Measurements from ENCODE around the gene SAP25. TPM values are rescaled to one million over a fixed set of nuclear protein-coding genes. Genes with fewer than 3 reads are reported as not detected.

Gene SAP25
- 2.4 TPM in 1 of 2 replicates, not detected in the other for total RNA-seq (2014; rRNA removed)
- not detected for polyA plus RNA-seq (2012)

DNA sequence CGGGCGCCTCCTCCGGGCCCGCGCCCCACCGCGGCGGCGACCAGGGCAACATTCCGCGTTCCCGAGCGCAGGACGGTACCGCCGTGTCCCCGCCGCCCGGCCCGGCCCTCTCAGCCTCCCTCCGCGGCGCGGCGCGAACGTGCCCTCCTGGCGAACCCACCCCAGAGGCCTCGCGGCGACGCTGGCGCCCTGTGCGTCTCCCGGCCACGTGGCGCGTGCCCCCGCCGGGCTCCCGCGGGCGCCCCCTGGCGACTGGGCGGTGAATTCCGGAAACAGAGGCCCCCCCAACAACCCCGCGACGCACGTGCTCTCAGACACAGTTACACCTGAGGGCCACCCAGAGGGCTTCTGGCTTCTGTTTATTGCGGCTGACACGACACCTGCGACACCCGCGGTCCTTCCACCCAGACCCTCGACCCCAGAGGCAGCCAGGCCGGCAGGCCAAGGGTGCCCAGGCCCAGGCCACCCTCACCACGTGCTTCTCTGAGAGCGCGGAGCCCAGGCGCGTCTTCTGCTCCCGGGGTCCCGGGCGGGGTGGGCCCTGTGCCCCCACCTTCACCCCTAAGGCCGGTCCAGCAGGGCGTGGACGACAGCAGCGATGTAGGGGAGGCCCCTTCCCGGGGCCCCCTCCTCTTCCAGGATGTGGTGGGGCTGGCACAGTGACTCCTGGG lies at the start of gene SAP25:
SAP25 (minus strand) TSS at position 210 of the 671 bp plus-strand sequence; CDS start at position 52, 158 bp downstream.
- no peak for DNase-seq (ENCODE audit: low read depth)

DNA sequence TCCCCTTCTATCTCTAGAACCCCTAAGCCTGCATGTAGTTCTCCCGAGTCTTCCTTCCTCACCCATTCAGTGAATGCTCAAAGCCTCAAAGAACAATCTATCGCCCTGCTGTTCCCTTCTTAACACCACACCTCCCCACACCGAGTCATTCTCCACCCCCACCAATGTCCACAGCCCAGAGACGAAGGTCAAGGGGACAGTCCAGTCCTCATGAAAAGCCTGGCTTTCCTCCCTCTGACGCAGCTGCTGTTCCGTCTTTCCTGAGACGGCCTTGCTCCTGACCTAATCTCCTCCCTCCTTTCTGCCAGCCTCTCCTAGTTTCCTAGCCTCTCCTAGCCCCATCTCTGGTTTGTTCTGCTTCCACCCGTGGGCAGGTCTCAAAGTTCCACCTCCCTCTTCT lies 47.9 kb upstream of the SAP25 start:
- no peak for DNase-seq (ENCODE audit: low read depth)

DNA sequence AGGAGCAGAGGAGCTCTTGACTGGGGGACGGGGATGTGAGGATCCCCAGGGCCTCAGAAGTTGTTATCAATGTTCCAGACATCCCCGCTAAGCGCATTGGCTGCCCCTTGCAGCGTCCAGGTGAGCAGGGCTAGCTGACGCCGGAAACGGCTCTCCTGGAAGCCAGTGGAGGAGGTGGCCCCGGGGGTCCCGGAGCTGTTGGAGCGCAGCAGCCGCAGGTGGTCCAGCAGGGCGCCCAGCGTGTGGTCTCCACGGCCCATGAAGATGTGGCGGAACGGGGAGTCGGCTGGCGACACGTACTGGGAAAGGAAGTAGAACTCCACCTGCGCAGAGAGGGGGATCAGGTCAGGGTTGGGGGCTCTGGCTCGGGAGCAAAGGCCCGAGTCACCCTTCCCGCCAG lies 47.1 kb upstream of the SAP25 start:
- DNase-seq (ENCODE audit: low read depth), result no peak

DNA sequence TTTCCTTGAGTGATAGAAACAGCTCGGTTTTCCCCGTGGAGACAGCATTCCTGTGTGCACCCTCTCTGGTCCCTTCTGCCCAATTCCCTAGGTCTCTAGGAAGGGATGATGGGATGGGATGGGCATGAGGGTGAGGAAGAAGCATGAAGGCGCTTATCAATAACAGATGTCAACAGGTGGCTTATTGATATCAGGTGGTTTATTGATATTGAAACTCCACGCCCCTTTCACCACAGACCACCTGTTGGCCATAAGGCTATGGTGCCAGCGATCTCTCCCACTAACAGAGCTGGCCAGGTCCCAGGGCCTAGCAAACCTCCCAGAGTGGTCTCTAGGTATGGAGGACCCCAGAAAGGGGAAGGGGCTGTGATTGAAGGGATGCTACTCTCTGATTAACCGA lies 46.5 kb upstream of the SAP25 start:
- no peak for DNase-seq (ENCODE audit: low read depth)

DNA sequence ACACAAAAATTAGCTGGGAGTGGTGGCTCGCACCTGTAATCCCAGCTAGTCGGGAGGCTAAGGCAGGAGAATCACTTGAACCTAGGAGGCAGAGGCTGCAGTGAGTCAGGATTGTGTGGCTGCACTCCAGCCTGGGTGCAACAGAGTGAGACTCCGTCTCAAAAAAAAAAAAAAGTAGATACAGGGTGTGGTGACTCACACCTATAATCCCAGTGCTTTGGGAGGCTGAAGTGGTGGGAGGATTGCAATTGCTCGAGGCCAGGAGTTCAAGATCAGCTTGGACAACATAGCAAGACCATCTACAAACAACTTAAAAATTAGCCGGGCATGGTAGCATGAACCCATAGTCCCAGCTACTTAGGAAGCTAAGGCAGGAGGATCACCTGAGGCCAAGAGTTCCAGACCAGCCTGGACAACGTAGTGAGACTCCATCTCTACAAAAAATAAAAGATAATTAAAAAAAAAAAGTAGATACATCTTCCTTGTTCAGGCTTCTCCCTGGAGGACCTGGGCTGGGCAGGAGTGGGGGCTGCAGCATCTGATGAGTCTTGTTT lies 40.7 kb upstream of the SAP25 start:
- DNase-seq (ENCODE audit: low read depth), result no peak

DNA sequence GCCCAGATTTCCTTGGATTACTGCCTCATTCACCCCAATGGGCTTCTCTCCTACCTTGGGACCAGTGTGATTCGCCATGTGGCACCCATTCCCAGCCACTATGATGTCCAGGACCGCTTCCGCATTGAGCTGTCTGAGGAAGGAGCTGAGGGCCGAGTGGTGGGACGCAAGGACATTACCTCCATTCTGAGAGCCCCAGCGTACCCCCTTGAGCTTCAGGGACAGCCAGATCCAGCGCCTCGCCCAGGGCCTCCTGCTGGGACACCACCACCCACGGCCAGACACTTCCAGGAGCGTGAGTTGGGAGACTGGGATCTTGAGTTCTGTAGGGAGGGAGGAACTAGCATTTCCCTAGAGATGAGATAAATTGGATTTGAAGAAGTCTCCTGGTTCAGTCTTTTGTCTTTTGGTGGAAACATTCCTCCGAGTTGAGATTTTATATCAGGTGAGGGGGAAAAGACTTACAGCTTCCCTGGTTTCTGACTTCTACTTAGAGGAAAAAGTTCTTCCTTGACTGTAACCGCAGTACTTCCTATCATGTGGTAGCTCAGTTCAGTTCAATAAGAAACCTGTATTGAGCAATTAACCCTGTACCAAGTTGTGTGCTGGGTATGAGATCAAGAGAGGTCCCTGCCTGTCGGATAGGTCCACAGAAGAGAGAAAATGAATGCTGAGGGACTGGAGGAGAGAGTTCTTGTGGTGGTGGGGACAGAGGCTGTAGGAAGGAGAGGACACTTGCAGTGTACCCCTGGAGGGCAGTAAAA lies 39.9 kb upstream of the SAP25 start:
- DNase-seq (ENCODE audit: low read depth), result no peak

DNA sequence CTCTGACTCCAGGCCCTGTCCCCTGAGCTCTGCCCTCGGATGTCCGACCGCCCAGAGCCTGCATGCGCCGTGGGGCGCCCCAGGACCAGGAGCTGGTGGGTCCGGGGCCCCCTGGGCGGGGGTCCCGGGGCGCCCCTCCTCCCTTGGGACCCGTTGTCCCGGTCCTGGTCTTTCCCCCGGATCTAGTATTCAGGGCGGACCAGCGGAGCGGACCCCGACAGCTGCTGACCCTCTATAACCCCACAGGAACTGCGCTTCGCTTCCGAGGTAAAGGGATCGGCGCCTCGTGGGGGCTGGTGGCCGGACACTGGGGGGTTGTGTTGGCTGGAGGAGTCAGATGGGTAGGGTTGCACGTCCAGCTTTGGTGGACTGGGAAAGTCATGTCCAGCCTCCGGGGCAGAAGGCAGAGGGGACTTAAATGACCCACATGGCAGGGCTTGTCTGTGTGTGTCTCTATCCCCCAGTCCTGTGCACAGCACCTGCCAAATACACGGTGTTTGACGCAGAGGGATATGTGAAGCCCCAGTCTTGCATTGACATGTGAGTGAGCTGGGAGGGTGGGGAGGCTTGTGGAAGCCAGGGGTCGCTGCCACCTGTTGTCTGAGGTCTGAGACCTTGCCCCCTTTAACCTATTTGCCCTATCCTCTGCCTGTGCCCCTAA lies 39.2 kb upstream of the SAP25 start:
- peak; percentile 13 for DNase-seq (ENCODE audit: low read depth)

DNA sequence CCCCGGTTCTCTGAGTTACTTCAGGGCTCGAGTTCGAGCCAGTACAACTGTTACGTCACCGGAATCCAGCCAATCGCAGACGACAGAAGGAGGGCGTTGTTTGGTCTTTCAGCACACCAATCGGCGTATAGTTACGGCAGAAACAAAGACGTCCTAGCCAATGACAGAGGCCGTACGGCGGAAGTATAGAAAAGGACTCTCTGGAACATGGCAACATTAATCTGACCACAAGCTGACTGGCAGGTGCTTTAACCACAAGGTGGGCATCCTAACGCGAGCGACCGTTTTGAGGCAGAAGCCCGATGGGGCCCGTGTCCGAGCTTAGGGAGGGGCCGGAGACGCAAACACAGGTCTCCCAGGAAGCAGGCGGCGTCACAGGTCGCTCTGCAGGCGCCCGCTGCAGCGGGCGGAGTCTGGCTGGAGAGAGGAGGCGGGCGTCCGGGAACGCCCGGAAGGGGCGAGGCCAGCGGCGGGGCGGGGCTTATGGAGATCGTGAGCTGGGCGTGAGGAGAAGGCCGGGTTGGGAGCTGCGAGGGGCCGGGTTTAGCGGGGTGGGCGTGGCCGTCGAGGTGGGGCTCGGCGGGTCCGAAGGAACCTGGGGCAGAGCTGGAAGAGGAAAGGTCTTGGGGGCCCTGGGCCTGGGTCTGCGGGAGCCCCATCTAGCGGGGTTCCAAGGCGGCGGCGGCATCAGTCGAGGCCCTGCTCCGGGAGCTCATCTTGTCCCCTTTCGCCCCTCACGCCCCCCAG lies 38.5 kb upstream of the SAP25 start, which contains the start of gene MOSPD3:
MOSPD3 (plus strand) TSS at position 558 of the 747 bp plus-strand sequence. CDS start 252 bp downstream, outside the sequence.
- DNase-seq (ENCODE audit: low read depth), result peak; percentile 100

DNA sequence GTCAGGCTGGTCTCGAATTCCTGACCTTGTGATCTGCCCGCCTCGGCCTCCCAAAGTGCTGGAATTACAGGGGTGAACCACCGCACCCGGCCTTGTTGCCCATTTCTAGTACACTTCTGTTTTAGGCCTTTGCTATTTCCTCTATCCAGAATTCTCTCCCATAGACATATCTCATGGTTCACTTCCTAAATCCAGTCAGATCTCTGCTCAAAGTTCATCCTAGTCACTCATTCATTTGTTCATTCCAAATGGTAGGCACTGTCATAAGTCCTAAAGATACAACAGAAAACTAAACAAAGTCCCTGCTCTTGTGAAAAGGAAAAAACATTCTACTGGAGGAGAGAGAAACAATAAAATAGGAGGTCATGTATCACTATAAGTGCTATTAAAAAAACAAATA lies 36.3 kb upstream of the SAP25 start:
- no peak for DNase-seq (ENCODE audit: low read depth)

DNA sequence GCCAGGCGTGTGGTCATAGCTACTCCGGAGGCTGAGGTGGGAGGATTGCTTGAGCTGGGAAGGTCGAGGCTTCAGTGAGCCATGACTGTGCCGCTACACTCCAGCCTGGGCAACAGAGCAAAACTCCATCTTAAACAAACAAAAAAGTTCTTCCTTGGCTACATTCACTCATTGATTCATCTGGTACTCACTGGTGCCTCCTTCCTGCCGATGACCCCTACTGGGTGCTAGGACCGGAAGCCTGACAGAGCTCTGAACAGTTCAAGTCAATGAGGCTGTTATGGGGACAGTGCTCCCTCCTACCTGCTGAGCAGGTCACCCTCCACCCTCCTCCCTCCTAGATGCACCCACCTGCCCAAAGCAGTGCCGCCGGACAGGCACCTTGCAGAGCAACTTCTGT lies 33.4 kb upstream of the SAP25 start:
- DNase-seq (ENCODE audit: low read depth), result no peak

DNA sequence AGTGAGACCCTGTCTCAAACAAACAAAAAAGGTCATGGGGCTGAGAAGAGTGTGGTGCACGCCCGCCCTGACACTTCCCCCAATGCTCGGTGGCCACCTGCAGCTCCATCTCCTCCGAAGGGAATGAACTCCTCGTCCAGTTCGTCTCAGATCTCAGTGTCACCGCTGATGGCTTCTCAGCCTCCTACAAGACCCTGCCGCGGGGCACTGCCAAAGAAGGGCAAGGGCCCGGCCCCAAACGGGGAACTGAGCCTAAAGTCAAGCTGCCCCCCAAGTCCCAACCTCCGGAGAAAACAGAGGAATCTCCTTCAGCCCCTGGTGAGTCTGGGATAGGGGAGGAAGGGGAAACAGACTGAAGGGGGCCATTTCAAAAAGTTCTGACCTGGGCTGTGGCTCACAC lies 32.6 kb upstream of the SAP25 start:
- DNase-seq (ENCODE audit: low read depth), result no peak

DNA sequence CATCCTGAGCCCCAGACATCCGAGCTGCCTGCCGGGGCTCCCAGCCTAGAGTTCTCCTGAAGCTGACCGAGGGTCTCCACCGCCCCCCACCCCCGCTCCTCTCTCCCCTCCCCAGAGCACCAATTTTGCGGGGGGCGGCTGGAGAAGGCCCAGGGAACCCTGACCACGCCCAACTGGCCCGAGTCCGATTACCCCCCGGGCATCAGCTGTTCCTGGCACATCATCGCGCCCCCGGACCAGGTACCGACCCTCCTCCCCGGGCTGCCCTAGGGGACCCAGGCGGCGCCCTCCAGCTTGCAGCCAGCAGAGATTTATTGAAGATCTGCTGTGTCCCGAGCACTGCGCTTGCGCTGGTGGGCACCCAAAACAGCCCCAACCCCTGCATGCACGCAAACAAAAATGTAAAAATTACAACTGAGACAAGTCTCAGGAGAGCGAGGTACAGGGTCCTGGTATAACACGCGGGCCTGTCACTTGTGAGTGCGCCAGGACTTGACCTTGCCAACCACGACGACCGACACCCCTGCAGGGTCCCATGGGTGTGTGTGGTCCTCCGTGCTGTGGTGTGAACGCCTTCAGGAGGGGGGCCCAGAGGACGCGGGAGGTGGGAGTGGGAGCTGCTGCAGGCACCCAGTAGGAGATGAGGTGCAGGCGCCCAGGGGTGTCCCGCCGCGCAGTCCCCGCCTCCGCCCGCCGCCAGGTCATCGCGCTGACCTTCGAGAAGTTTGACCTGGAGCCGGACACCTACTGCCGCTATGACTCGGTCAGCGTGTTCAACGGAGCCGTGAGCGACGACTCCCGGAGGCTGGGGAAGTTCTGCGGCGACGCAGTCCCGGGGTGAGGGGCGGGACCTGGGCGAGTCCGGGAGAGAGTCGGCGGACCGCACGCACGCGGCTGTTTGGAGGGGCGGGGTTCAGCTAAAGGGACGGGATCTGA lies 31.5 kb upstream of the SAP25 start:
- no peak for DNase-seq (ENCODE audit: low read depth)

DNA sequence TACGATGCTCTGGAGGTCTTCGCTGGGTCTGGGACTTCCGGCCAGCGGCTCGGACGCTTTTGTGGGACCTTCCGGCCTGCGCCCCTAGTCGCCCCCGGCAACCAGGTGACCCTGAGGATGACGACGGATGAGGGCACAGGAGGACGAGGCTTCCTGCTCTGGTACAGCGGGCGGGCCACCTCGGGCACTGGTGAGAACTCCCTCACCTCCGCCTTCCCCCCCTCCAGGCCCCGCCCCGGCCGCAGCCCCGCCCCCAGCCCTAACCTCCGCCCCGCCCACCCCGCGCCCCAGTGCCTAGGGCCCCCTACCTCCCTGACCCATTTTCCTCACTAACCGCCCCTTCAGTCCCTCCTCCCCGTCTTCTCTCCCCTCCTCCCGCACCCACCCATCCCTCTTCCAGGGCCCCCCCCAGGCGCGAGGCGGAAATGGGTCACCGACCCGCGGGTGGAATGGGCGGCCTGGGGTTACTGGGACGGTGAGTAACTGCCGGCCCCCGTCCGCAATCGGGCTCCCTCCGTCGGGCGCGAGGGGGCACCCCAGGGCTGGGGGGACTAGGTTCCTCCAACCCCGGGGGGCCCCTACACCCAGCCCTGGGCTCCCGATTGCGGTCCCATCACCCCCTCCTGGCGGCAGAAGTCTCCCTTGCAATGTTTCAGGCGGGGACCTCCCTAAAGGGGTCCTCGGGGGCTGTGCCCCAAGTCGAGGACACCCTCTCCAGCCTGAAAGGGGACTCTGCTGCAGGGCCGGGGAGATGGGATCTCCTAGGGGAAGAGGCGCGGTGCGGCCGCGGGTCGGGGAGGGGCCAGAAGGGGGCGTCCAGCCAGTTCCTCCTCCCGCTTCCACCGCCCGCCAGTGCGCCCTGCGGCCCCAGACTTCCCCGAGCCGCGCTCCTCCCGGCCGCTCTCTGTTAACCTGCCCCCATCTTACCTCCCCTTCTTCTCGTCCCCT lies 30.6 kb upstream of the SAP25 start:
- peak; percentile 56 for DNase-seq (ENCODE audit: low read depth)

DNA sequence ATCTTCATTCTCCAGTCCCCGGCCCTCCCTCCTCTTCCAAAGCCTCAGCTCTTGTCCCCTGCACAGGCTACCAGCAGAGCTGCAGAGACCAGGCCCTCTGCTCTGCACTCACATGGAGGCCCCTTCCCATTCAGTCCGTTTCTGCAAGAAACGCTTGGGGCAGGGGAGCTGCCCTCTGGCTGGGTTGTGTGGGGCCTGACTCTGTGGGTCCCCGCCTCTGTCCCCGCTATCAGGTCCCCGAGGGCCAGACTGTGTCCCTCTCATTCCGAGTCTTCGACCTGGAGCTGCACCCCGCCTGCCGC lies 30.0 kb upstream of the SAP25 start:
- DNase-seq (ENCODE audit: low read depth), result no peak

DNA sequence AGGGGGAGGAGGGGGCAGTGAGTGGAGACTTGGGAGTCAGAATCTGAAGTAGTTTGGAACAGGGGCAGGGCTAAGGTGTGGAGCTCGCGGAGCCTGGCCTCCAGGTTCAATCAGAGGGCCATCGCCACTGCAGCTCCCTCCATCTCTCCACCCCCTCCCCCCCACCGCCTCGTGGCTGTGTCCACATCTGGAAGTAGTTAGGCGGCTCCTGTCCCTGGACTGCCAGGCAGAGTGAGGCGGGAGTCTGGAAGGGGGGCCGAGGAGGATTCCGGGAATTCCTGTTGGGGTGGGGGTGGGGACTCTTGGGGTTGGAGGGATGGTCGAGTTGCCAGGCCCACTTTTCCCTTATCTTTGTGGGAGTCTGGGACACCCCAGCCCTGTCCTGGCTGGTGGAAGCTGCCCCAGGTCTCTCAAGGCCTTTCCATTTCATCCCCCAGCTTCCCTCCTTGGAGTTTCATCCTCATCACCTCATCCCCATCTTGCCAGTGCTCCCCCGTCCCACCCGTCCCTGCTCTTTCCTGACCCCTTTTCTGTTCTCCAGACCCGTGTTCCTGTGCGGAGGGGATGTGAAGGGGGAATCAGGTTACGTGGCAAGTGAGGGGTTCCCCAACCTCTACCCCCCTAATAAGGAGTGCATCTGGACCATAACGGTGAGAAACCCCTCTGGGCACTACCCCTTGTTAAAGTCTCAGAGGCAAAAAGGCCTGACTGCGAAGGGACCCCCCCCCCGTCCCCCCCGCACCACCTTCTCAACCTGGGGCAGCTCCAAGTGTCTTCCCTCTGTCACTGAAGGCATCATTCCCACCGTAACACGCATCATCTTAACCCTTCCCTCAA lies 29.4 kb upstream of the SAP25 start:
- peak; percentile 13 for DNase-seq (ENCODE audit: low read depth)

DNA sequence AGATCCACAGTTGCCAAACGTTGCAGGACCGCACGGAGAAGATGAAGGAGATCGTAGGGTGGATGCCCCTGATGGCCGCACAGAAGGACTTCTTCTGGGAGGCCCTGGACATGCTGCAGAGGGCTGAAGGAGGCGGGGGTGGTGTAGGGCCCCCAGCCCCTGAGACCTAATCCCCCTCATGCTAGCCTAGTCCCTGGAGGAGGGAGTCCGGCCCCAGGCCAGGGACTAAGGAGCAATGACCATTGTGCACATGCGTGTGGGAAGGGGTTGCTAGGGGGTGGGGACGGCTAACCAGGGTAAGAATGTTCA lies 27.0 kb upstream of the SAP25 start:
- DNase-seq (ENCODE audit: low read depth), result no peak

DNA sequence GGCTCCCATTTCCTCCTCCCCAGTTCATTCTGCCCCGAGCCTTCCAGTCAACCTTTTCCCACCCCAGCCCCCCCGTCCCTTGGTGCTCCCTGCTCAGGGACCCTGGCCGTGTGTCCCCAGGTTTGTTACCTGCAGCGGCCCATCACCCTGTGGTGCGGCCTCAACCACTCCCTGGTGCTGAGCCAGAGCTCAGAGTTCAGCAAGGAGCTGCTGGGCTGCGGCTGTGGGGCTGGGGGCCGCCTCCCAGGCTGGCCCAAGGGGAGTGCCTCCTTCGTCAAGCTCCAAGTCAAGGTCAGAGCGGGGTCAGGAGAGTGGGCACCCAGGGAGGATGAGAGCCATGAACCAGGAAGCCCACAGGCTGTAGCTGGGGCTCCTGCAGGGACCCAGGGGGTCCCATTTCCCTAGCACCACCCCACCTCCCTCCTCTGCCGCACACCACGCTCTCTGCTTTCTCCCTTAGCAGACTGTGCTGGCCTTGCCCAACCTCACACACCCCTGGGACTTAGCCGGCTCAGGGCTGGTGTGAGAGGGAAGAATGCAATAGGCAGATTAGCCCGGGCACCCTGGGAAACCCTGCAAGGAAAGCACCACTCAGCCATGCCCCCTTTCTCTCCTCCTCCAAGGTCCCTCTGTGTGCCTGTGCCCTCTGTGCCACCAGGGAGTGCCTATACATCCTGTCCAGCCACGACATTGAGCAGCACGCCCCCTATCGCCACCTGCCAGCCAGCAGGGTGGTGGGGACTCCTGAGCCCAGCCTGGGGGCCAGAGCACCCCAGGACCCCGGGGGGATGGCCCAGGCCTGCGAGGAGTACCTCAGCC lies 26.4 kb upstream of the SAP25 start:
- DNase-seq (ENCODE audit: low read depth), result no peak

DNA sequence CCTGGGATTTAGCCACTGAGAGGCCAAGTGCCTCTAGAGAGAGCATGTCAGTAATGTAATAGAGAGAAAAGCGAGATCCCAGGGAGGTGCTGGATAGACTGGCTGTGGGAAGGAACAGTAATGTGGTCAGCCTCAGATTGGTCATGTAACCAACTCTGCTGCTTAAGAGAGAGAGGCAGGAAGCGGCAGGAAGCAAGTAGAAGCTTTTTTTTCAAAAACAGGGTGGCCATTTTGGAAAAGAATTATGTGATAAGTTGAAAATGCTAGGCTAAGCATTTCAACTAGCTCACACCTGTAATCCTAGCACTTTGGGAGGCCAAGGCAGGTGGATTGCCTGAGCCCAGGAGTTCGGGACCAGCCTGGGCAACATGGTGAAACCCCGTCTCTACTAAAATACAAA lies 24.7 kb upstream of the SAP25 start:
- no peak for DNase-seq (ENCODE audit: low read depth)

Measured in LHCN-M2 (cell line).